Heart left ventricle (tissue), 13 donors: ENCODE measurements around the gene VPS18.

ENCODE experiments used
- POLR2A ChIP-seq, 2 donors: fragments of 450-650 bp; IDR thresholded peaks; one replicate each; pipeline ENCODE4 v1.6.1; 2017; ENCODE audit warnings: antibody characterized with exemption in 2 of 2, mild to moderate bottlenecking in 2 of 2, moderate library complexity in 2 of 2
- TF ChIP-seq, protein P1 (sequence below), 12 donors: fragments of 200-600 bp; sonication (generic) in 4 of 12; IDR thresholded peaks; one replicate each; pipeline versions ENCODE4 v1.5.0 to v1.8.0; 2018 to 2022; ENCODE audit warnings: antibody characterized with exemption in 12 of 12, mild to moderate bottlenecking in 5 of 12
- donor health status: ischemic (EF 13 %, LVEDD 7.1; RV severe dilation, severe dysfunction).
- donor health status: DM: no; HTN: yes; CAD: no.
- donor health status: DM: no; HTN: no; CAD: no.
- donor health status: ischemic (EF 25% LVEDD 6.9; RV normal size, moderate dysfunction).
- donor health status: ischemic (EF 25% LVEDD 5.7; RV mildly dilated, moderate dysfunction).
- donor health status: ischemic (EF 35%, LVEDD 5.7; RV mildly dilated, moderate dysfunction).
- donor health status: nonischemic (EF 11% LVEDD 7.7; RV severe dilation, severe dysfunction).
- donor health status: DM: yes; HTN: yes; CAD: no.
- donor health status: PGD.
- donor health status: ischemic (EF 29% LVEDD 5.4; RV normal size, mild dysfunction).
- donor health status: nonischemic (EF 23%, LVEDD 6.1; RV moderate dilation, normal function).

DNA sequence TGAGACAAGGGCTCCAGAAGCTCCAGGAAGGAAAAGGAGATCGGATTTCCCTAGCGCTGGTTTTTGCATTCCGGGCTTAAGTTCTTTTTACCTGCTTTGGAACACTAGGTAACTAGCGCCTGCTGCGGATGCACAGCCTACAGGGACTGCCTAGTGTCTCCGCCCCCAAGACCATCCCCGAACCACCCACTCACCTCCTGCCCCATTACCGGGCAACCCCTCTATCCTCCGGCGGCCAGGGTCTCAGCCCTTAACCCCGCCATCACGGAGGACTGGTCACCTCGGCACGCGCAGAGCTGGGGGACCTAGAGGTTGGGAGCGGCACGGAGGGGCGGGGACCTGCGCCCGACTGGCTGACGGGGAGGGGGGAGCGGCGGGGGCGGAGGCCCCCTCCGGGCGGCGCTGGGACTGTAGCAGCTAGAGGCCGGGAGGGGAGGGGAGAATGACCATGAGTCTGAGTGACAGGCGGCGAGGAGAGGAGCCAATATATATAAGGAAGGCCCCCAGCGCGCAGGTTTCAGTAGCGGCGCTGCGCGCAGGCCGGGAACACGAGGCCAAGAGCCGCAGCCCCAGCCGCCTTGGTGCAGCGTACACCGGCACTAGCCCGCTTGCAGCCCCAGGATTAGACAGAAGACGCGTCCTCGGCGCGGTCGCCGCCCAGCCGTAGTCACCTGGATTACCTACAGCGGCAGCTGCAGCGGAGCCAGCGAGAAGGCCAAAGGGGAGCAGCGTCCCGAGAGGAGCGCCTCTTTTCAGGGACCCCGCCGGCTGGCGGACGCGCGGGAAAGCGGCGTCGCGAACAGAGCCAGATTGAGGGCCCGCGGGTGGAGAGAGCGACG, 34.8 kb downstream of the VPS18 start, which contains the start of gene DLL4:
- TF ChIP-seq, protein P1, sequence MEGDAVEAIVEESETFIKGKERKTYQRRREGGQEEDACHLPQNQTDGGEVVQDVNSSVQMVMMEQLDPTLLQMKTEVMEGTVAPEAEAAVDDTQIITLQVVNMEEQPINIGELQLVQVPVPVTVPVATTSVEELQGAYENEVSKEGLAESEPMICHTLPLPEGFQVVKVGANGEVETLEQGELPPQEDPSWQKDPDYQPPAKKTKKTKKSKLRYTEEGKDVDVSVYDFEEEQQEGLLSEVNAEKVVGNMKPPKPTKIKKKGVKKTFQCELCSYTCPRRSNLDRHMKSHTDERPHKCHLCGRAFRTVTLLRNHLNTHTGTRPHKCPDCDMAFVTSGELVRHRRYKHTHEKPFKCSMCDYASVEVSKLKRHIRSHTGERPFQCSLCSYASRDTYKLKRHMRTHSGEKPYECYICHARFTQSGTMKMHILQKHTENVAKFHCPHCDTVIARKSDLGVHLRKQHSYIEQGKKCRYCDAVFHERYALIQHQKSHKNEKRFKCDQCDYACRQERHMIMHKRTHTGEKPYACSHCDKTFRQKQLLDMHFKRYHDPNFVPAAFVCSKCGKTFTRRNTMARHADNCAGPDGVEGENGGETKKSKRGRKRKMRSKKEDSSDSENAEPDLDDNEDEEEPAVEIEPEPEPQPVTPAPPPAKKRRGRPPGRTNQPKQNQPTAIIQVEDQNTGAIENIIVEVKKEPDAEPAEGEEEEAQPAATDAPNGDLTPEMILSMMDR (IDR thresholded peaks at IDR 0.05), result peak in 1 of 12 donors; percentile 11
- TF ChIP-seq POLR2A (IDR thresholded peaks at IDR 0.05), result peak in 1 of 2 donors; percentile 95
